Memory B cell (primary cell): ENCODE data around the gene OR2V1.
A peak's percentile ranks its signal among the peaks of the same experiment; 100 is the strongest.
"Not testable (repeated sequence)": the region's sequence is repeated elsewhere in the genome, so short reads cannot be mapped to it uniquely, and the experiment has no call there.

Source experiments
- ATAC-seq: fragments of 150-1000 bp; cut with Tn5 transposase; 2 replicates; pipeline ENCODE4 v1.10.0; 2021; ENCODE audit warnings: low read depth, mild to moderate bottlenecking, moderate library complexity
- DNase-seq, 2 donors: peaks; one replicate each; pipeline ENCODE4 v3.0.0; 2022; ENCODE audit warnings: low spot score in 2 of 2
- H3K27ac Mint-ChIP-seq: one replicate; pipeline ENCODE4 v1.8.0; 2022; ENCODE audit warnings: mild to moderate bottlenecking, moderate library complexity, mixed read lengths
- H3K27me3 Mint-ChIP-seq: one replicate; pipeline ENCODE4 v1.8.0; 2022; ENCODE audit warnings: mixed read lengths
- H3K36me3 Mint-ChIP-seq: one replicate; pipeline ENCODE4 v1.8.0; 2022; ENCODE audit warnings: mild to moderate bottlenecking, mixed read lengths
- H3K4me1 Mint-ChIP-seq: one replicate; pipeline ENCODE4 v1.8.0; 2022; ENCODE audit warnings: mixed read lengths
- H3K4me3 Mint-ChIP-seq: one replicate; pipeline ENCODE4 v1.8.0; 2022; ENCODE audit warnings: mild to moderate bottlenecking, moderate library complexity, mixed read lengths
- H3K9me3 Mint-ChIP-seq: one replicate; pipeline ENCODE4 v1.8.0; 2022; ENCODE audit warnings: mixed read lengths

The OR2V1 gene

DNA sequence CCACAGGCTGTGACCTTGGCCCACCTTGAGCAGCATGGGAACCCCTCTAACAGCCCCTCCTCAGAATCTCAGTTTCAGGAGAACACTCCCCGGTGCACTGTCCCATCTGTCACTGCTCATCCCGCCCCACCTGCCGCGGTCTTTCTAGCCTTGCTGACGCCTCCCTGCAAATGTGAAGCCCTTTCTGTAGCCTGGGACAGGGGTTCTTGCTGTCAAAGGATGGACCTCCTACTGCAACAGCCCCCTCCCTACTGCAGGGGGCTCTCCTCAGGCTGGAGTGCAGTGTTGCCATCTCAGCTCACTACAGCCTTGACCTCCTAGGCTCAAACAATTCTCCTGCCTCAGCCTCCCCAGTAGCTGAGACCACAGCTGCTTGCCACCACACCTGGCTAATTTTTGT is 20.0 kb downstream of the OR2V1 start:
- no peak for DNase-seq
- Mint-ChIP-seq H3K27me3 (peaks cover 48% of the 10 kb centered on the region), H3K36me3 (no peaks in the 10 kb centered on the region), H3K4me3 (no peak overlapping the region), H3K27ac (no peak overlapping the region), H3K9me3 (peaks cover 2% of the 10 kb centered on the region), H3K4me1 (no peaks in the 10 kb centered on the region)
- no peak for ATAC-seq

DNA sequence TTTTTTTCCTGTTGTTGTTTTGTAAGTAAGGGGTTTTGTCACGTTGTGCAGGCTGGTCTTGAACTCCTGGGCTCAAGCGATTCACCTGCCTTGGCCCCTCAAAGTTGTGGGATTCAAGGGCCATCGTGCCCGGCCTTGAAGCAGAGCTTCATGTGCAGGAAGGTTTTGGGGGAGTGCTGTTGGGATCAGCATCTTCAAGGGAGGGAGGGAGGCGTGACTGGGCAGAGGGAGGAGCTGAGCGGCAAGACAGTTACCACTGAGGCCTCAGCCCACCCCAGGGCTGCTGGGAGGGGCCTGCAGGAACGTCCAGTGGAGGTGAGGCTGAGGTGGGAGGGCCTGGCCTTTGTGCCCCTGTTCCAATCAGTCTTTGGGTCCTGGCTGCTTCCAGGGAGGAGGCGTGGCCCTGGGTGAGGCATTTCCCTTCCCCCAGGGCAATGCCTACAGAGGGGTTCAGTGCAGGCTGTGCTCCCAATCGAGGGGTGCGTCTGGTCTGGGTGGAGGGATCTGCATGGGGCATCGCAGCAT is 21.4 kb downstream of the OR2V1 start:
- peaks cover 6% of the 10 kb centered on the region for H3K4me1 Mint-ChIP-seq
- no peak for DNase-seq
- ATAC-seq: no peak
- H3K36me3 Mint-ChIP-seq: no peaks in the 10 kb centered on the region
- H3K9me3 Mint-ChIP-seq: peaks cover 2% of the 10 kb centered on the region
- H3K4me3 Mint-ChIP-seq: no peak overlapping the region
- H3K27ac Mint-ChIP-seq: no peak overlapping the region
- peaks cover 43% of the 10 kb centered on the region for H3K27me3 Mint-ChIP-seq

DNA sequence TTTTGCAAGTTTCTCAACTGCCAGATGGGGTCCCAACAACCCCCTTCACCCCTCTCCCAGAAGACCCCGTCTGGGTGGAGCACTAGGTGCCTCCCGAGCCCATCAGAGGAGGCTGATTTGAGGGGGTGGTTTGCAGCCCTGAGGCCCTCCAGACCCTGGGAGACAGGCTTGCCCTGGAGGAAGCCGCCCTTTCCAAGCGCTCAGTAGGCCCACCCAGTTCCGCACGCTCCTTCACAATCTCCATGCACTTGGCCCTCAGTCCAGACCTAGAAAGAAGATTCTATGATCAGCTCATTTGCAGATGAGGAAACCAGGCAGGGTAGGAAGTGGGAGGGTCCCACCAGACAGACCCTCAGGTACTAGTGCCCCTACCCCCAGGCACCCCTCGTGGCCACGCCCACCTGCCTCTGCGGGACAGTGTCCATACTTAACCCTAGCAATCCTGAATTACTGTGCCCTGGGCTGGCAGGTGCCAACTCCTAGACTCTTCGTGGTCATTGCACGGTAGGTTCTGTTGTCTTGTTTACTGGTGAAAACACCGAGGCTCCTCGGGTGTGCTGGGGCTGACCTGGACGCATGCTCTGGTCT is 22.3 kb downstream of the OR2V1 start:
- H3K27ac Mint-ChIP-seq: no peak overlapping the region
- DNase-seq (no peak), ATAC-seq (no peak)
- H3K4me3 Mint-ChIP-seq: no peak overlapping the region
- H3K27me3 Mint-ChIP-seq: peaks cover 41% of the 10 kb centered on the region
- H3K36me3 Mint-ChIP-seq: peaks cover 3% of the 10 kb centered on the region
- peaks cover 1% of the 10 kb centered on the region for H3K9me3 Mint-ChIP-seq
- peaks cover 8% of the 10 kb centered on the region for H3K4me1 Mint-ChIP-seq

GRCh38 chr5:181107699-181108098 is 23.3 kb downstream of the OR2V1 start:
- no peak for ATAC-seq

DNA sequence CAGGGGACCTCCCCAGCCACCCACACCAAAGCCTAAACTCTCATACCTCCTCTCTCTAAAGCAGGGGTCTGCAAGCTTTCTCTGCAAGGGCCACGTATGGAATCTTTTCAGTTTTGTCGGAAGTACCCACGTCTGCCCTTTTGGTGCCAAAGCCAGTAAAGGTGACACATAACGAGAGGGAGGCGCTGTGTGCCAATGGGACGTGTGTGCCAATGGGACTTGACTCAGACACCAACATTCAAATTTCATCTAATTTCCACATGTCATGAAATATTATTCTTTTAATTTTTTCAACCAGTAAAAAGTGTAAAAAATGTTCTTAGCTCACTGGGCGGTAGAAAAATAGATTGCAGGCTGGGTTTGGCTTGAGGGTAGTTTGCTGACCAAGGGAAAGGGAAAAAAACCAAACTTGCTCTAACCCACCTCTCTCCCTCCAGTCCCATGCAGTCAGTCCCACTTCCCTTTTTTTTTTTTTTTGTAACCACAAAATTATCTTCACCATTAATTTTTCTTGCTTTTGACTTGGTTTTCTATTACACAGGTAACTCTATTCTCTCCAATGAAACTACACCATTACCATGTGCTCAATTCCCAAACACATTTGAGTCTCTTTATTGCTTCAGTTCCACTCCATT is 25.5 kb downstream of the OR2V1 start:
- Mint-ChIP-seq H3K4me1 (peaks cover 8% of the 10 kb centered on the region), H3K4me3 (no peak overlapping the region), H3K9me3 (peaks cover 1% of the 10 kb centered on the region), H3K27ac (no peak overlapping the region), H3K27me3 (peaks cover 30% of the 10 kb centered on the region), H3K36me3 (peaks cover 3% of the 10 kb centered on the region)
- no peak for DNase-seq
- no peak for ATAC-seq

More at GRCh38 chr5:181107699-181108098, 23.3 kb downstream of the OR2V1 start:
- no peak for DNase-seq
- Mint-ChIP-seq H3K4me3 (no peak overlapping the region), H3K36me3 (peaks cover 3% of the 10 kb centered on the region), H3K27ac (no peak overlapping the region), H3K27me3 (peaks cover 42% of the 10 kb centered on the region), H3K4me1 (peaks cover 8% of the 10 kb centered on the region), H3K9me3 (peaks cover 1% of the 10 kb centered on the region)

GRCh38 chr5:181104606-181105390 is 26.2 kb downstream of the OR2V1 start:
- not testable (repeated sequence) for H3K36me3 Mint-ChIP-seq, H3K9me3 Mint-ChIP-seq, H3K27ac Mint-ChIP-seq, H3K4me1 Mint-ChIP-seq, DNase-seq, ATAC-seq
- Mint-ChIP-seq H3K27me3 (peaks cover 29% of the 10 kb centered on the region), H3K4me3 (peak overlapping the region; percentile 57)

DNA sequence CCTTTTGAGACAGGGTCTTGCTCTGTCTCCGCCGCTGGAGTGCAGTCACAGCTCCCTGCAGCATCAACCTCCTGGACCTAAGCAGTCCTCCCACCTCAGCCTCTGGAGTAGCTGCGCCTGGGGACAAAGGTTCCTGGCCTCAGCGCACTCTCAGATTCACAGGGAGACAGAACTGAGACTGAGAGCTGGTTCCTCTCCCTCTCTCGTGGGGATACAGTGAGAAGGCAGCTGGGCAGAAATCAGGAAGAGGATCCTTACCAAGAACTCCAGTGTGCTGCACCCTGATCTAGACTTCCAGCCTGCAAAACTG is 26.8 kb downstream of the OR2V1 start:
- DNase-seq, H3K36me3 Mint-ChIP-seq, H3K9me3 Mint-ChIP-seq, ATAC-seq, H3K4me1 Mint-ChIP-seq: not testable (repeated sequence)
- H3K27ac Mint-ChIP-seq: peak overlapping the region; percentile 73
- peak overlapping the region; percentile 57 for H3K4me3 Mint-ChIP-seq
- H3K27me3 Mint-ChIP-seq: peaks cover 26% of the 10 kb centered on the region

GRCh38 chr5:181101930-181102674 is 28.9 kb downstream of the OR2V1 start:
- not testable (repeated sequence) for DNase-seq, H3K4me1 Mint-ChIP-seq, H3K36me3 Mint-ChIP-seq, H3K4me3 Mint-ChIP-seq, H3K27ac Mint-ChIP-seq, ATAC-seq, H3K9me3 Mint-ChIP-seq
- H3K27me3 Mint-ChIP-seq: peaks cover 18% of the 10 kb centered on the region

DNA sequence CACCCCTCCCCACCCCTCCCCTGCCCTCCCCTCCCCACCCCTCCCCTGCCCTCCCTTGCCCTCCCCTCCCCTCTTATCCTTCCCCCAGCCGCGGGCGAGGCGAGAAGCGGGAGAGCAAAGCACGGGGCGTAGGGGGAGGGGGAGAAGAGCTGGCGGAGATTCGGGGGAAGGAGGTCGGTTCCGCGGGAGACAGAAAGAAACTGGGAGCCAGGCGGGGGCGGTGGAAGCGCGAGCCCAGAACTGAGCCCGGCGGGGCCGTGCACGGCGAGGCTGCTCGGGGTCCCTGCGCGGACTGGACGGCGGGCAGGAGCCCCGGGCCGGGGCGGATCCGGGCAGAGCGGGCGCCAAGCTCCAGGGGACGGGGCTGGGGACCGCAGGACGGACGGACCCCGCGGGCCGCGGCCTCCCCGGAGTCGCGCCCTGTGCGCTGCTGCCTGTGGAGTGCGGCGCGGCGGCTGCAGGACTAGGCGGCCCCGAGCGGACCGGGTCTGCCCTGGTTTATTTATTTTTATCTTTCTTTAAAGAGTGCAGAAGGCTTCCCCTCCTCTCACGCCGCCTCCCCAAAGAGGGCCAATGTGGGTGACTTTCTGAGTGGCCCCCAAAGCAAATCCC is 29.8 kb downstream of the OR2V1 start:
- H3K4me1 Mint-ChIP-seq, ATAC-seq, H3K9me3 Mint-ChIP-seq, H3K36me3 Mint-ChIP-seq, H3K27ac Mint-ChIP-seq, H3K4me3 Mint-ChIP-seq: not testable (repeated sequence)
- peaks cover 17% of the 10 kb centered on the region for H3K27me3 Mint-ChIP-seq
- DNase-seq: peak in 1 of 2 donors; percentile 7

DNA sequence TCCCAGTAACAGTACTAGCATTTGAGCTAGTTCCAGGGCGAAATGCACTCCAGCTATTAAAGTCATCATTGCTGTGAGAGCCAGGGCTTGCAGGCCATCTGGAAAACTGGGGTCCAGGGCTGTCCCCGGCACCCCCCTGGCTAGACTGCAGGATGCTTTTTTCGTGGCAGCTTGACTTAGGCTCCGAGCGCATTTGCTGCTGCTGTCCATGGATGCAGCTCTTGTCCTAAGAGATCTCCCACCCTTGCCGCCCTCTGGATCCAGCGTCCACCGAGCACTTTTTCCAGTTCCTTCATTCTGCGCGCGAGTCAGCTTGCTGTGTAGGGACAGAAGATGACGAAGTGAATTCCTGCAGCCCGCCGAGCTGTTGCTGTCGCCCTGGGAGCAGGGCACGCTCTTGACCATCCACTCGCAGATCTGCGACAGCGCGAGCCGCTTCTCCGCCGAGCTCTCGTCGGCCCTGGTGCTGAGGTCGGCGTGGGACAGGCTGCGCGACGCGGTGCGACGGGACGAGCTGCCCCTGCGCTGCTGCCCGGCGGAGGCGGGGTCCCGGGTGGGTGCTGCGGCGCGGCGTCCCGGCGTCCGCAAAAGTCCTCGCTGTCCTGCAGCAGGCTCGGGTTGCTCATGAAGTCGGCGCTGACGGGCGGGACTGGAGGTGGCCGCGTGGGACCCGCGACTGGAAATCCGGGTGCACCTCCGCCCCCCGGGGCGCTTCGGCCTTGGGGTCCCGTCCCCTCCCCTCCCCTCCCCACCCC is 30.7 kb downstream of the OR2V1 start:
- Mint-ChIP-seq H3K9me3 (peaks cover 1% of the 10 kb centered on the region), H3K27ac (no peak overlapping the region), H3K4me1 (peaks cover 4% of the 10 kb centered on the region), H3K36me3 (peaks cover 3% of the 10 kb centered on the region), H3K4me3 (no peak overlapping the region), H3K27me3 (peaks cover 14% of the 10 kb centered on the region)
- ATAC-seq: no peak
- DNase-seq: peak in 1 of 2 donors; percentile 18

DNA sequence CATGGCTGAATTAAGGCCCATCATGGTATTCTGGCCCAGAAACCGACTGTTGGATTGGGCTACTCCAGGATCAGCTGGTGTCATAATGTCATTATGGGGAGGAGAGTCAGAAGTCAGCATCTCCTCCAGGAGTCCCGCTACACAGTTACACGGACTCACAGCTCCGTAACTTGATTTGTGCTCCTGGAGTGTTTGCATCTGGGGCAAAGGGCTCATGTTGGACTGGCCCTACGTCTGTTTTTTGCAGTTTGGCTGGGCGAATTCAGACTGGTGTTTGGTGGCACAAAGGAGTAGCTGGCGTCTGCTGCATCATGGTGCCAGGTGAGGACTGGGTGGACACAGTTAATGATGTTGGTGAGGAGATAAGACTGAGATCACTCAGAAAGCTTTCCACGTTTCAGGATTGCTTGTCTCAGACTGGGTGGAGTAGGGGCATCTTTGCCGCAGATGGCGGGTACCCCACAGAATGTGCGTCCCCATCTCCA is 31.3 kb downstream of the OR2V1 start:
- Mint-ChIP-seq H3K36me3 (peaks cover 3% of the 10 kb centered on the region), H3K4me1 (peaks cover 2% of the 10 kb centered on the region), H3K27ac (peak overlapping the region; percentile 55), H3K4me3 (no peak overlapping the region), H3K9me3 (peaks cover 1% of the 10 kb centered on the region), H3K27me3 (peaks cover 16% of the 10 kb centered on the region)
- DNase-seq: peak in 1 of 2 donors; percentile 11
- no peak for ATAC-seq

DNA sequence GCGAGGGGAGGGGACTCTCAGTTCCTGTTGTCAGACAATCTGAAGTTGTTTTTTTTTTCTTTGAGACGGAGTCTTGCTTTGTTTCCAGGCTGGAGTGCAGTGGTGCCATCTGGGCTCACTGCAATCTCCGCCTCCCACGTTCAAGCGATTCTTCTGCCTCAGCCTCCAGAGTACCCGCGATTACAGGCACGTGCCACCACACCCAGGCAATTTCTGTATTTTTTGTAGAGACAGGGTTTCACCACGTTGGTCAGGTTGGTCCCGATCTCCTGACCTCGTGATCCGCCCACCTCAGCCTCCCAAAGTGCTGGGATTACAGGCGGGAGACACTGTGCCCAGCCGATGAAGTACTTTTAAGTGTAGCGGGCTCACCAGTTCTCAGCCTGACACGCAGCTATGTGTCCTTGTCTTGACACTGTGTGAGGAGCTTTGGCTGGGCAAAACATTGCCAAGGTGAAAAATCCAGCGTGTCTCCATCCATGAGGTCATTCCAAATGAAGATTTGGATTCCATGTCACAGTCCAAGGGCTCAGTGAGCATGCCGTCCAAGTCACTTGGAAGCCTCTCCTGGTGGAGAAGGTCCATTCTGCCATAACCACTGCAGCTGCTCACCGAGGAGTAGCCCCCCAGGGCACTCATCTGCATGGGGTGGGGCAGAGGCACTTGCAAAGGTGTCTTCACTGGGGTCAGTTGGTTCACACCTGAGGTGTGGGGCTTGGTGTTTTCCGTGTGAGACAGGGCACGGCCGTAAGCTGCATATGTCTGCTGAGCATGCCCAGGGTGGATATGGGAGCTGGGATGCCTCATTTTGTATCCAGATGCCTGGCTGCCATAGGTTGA is 32.0 kb downstream of the OR2V1 start:
- Mint-ChIP-seq H3K27me3 (peaks cover 12% of the 10 kb centered on the region), H3K4me1 (no peaks in the 10 kb centered on the region), H3K27ac (no peak overlapping the region), H3K4me3 (no peak overlapping the region), H3K36me3 (peaks cover under 1% of the 10 kb centered on the region), H3K9me3 (no peaks in the 10 kb centered on the region)
- ATAC-seq (no peak), DNase-seq (no peak)
